ENCODE measurements around the gene PCDHA8.

DNA sequence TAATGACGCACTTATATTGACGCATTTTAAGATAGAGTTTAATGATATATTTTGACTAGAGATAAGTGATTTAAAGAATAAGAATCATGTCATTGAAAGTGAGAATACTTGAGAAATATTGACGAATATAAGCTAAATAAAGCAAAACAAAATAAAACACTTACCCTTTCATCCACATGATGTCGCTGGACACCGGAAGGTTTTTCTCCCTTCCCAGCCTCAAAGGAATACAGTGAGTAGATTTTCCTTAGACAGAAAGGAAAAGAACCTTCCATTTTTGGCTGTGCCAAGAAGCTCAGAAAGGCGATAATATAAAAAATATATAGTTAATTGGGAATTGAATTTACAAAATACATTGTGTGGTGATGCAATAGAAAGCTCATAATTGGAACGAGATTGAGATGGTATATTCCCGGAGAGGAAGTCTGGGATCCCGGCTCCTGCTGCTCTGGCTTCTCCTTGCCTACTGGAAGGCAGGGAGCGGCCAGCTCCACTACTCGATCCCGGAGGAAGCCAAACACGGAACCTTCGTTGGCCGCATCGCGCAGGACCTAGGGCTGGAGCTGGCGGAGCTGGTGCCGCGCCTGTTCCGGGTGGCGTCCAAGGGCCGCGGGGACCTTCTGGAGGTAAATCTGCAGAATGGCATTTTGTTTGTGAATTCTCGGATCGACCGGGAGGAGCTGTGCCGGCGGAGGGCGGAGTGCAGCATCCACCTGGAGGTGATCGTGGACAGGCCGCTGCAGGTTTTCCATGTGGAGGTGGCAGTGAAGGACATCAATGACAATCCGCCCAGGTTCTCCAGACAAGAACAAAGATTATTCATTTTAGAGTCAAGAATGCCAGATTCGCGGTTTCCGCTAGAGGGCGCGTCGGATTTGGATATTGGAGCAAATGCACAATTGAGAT lies 19.4 kb upstream of the PCDHA8 start, which contains the start of gene PCDHA5:
- TF ChIP-seq, protein P1, sequence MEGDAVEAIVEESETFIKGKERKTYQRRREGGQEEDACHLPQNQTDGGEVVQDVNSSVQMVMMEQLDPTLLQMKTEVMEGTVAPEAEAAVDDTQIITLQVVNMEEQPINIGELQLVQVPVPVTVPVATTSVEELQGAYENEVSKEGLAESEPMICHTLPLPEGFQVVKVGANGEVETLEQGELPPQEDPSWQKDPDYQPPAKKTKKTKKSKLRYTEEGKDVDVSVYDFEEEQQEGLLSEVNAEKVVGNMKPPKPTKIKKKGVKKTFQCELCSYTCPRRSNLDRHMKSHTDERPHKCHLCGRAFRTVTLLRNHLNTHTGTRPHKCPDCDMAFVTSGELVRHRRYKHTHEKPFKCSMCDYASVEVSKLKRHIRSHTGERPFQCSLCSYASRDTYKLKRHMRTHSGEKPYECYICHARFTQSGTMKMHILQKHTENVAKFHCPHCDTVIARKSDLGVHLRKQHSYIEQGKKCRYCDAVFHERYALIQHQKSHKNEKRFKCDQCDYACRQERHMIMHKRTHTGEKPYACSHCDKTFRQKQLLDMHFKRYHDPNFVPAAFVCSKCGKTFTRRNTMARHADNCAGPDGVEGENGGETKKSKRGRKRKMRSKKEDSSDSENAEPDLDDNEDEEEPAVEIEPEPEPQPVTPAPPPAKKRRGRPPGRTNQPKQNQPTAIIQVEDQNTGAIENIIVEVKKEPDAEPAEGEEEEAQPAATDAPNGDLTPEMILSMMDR (IDR thresholded peaks at IDR 0.05), result no peak
- TF ChIP-seq EZH2phosphoT487 (IDR thresholded peaks at IDR 0.05), result no peak
